Measurements from ENCODE around the gene CEP112. TPM values are rescaled to one million over a fixed set of nuclear protein-coding genes. Genes with fewer than 3 reads are reported as not detected.

The CEP112 gene
- total RNA-seq, 1 donor from 2014 or later = 24.5 TPM

DNA sequence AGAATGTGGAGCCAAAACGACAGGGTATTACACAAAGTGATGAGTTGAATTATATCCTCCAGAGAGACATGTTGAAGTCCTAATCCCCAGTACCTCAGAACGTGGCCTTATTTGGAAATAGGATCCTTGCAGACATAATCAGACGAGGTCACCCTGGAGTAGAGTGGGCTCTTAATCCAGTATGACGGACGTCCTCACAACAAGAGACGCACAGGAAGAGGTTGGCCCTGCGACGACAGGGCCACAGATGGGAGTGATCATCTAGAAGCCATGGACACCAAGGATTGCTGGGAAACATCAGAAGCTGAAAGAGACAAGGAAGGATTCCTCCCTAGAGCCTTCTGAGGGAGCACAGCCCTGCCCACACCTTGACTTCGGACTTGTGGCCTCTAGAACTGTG is 488.0 kb downstream of the CEP112 start:
- no peak for DNase-seq (ENCODE audit: low read depth, low spot score)
- Mint-ChIP-seq H3K4me1 (peaks cover 7% of the 10 kb centered on the region), H3K36me3 (ENCODE audit: low read depth) (peaks cover 6% of the 10 kb centered on the region), H3K4me3 (no peak overlapping the region), H3K27me3 (ENCODE audit: low read depth) (no peaks in the 10 kb centered on the region), H3K27ac (ENCODE audit: unreplicated experiment) (no peak overlapping the region), H3K9me3 (peaks cover 6% of the 10 kb centered on the region)
- TF ChIP-seq, protein P1, sequence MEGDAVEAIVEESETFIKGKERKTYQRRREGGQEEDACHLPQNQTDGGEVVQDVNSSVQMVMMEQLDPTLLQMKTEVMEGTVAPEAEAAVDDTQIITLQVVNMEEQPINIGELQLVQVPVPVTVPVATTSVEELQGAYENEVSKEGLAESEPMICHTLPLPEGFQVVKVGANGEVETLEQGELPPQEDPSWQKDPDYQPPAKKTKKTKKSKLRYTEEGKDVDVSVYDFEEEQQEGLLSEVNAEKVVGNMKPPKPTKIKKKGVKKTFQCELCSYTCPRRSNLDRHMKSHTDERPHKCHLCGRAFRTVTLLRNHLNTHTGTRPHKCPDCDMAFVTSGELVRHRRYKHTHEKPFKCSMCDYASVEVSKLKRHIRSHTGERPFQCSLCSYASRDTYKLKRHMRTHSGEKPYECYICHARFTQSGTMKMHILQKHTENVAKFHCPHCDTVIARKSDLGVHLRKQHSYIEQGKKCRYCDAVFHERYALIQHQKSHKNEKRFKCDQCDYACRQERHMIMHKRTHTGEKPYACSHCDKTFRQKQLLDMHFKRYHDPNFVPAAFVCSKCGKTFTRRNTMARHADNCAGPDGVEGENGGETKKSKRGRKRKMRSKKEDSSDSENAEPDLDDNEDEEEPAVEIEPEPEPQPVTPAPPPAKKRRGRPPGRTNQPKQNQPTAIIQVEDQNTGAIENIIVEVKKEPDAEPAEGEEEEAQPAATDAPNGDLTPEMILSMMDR (conservative IDR thresholded peaks at IDR 0.05) = no peak

DNA sequence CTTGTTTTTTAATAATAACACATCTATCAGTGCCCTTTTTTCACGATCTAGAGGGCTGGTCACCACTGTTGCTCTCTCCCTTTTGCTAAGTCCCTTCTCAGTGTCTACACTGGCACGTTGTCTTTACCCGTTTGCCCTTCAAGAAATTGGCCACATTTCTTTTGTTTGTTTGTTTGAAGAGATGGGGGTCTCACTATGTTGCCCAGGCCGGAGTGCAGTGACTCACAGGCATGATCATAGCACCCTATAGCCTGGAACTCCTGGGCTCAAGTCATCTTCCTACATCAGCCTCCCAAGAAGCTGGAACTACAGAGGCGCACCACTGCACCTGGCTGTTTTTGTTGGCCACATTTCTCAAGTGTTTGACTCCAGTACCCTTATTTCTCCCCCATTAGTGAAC is 492.5 kb downstream of the CEP112 start:
- Mint-ChIP-seq H3K9me3 (peaks cover 6% of the 10 kb centered on the region), H3K27me3 (ENCODE audit: low read depth) (no peaks in the 10 kb centered on the region), H3K36me3 (ENCODE audit: low read depth) (peaks cover 6% of the 10 kb centered on the region), H3K4me1 (peaks cover 41% of the 10 kb centered on the region), H3K27ac (ENCODE audit: unreplicated experiment) (no peak overlapping the region), H3K4me3 (no peak overlapping the region)
- TF ChIP-seq, protein P1 (conservative IDR thresholded peaks at IDR 0.05) = no peak
- no peak for DNase-seq (ENCODE audit: low read depth, low spot score)

DNA sequence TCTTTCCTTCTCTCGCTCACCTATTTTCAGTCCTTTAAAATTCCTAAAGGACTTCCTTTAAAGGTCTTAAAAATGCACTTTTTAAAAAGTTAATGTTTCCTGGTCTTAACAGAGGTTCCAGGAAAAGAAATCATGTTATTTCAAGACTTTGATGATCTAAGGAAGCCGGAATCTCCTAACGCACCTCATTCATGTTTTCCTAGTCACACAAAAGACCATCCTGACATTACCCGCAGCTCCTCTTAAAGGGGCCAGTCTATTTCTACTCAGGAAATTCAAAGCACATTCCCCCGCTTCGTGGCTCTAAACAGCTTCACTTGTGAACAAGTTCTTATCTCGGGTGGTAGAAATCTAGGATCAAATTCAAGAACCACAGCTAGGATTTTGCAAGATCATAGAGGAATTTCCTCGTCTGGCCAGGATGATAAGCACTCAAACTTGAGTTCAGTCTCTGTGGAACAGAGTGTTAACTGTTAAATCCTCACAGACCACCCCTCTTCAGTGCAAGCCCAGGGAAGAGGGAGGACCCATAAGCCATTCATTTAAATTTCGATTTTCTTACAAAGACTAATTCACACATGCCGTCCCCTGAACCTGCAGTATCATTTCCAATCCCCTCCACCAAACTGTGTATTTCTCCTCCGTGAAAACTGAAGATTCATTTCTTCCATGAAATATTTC is 493.4 kb downstream of the CEP112 start:
- Mint-ChIP-seq H3K9me3 (peaks cover 6% of the 10 kb centered on the region), H3K4me3 (peak overlapping the region; percentile 83), H3K36me3 (ENCODE audit: low read depth) (peaks cover 6% of the 10 kb centered on the region), H3K27me3 (ENCODE audit: low read depth) (no peaks in the 10 kb centered on the region), H3K27ac (ENCODE audit: unreplicated experiment) (peak overlapping the region; percentile 86), H3K4me1 (peaks cover 41% of the 10 kb centered on the region)
- TF ChIP-seq, protein P1 (conservative IDR thresholded peaks at IDR 0.05) = no peak
- peak; percentile 10 for DNase-seq (ENCODE audit: low read depth, low spot score)

DNA sequence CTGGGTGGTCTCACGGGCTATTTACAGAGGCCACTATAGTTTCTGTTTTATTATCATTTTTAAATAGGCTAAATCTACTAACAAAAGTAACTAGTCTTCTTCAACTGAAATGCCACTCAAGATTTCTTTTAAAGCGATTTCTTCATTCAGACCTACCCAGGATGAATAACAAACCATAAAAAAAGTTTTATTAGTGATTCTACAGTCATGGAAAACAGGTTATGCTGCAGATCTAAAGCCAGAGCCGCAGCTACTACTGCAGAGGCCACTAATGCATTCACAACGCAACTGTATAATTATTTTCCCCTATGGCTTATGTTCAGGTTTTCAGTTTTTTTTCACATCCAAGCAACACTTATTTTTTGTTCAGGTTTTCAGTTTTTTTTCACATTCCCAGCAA is 494.3 kb downstream of the CEP112 start:
- Mint-ChIP-seq H3K27ac (ENCODE audit: unreplicated experiment) (no peak overlapping the region), H3K4me1 (peaks cover 41% of the 10 kb centered on the region), H3K36me3 (ENCODE audit: low read depth) (peaks cover 6% of the 10 kb centered on the region), H3K9me3 (peaks cover 6% of the 10 kb centered on the region), H3K4me3 (peak overlapping the region; percentile 83), H3K27me3 (ENCODE audit: low read depth) (no peaks in the 10 kb centered on the region)
- DNase-seq (ENCODE audit: low read depth, low spot score) = no peak
- TF ChIP-seq, protein P1 (conservative IDR thresholded peaks at IDR 0.05) = no peak

DNA sequence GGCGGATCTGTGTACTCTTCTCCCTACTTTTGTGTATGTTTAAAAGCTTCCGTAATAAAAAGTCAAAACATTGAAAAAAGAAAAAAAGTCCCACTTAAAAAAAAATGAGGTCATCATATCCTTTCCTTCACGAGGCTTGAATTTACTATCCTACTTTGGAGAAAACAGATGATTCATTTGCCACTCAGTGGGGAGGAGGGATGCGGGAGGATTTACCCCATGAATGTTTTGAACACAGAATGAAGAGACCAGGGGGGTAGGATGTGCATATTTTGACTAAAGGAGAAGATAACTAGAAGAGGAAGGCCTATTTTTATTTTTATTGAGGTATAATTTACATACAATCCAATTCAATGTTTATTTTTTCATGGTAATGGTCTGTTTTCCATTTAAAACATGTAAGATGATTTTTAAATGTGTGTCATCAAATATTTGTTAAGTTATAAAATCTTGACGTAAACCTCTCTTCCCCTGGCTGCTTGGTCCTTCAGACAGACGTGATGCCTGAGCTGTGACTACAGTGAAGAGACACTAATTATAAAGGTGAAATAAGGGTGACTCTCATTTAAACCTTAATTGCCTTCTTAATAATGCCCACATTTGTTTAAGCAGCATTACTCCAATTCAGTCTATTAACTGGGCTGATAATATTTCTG is 495.1 kb downstream of the CEP112 start:
- H3K4me3 Mint-ChIP-seq = peak overlapping the region; percentile 36
- H3K36me3 Mint-ChIP-seq (ENCODE audit: low read depth) = peaks cover 6% of the 10 kb centered on the region
- DNase-seq (ENCODE audit: low read depth, low spot score) = no peak
- no peaks in the 10 kb centered on the region for H3K27me3 Mint-ChIP-seq (ENCODE audit: low read depth)
- peaks cover 42% of the 10 kb centered on the region for H3K4me1 Mint-ChIP-seq
- no peak overlapping the region for H3K27ac Mint-ChIP-seq (ENCODE audit: unreplicated experiment)
- TF ChIP-seq, protein P1 (conservative IDR thresholded peaks at IDR 0.05) = no peak
- H3K9me3 Mint-ChIP-seq = peaks cover 3% of the 10 kb centered on the region

Measured in neural crest cell (in vitro differentiated cells).